ENCODE results near the gene TSFM.

DNA sequence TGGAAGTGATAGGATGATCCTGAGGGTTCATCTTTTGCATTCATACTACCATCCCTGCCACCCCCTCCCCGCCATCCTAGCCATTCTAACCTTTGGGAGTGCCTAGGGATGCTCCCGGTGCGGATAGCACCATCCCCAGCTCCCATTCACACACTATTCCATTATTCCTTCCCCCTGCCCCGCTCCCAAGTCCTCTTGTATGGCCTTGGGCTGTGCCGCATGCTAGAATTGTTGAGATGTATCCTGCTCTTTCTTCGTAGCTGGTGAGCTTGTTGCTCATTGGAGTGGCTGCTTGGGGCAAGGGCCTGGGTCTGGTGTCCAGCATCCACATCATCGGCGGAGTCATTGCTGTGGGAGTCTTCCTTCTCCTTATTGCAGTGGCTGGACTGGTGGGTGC, 37.1 kb upstream of the TSFM start:
- TF ChIP-seq FOSL1 (tag; conservative IDR thresholded peaks at IDR 0.05), result no peak
- TF ChIP-seq EP300 (IDR thresholded peaks at IDR 0.05; ENCODE audit: low read length), result no peak
- TF ChIP-seq NR3C1 (CRISPR knock-in tag; IDR thresholded peaks at IDR 0.05), result no peak
- no peak for TF ChIP-seq MIER1 (IDR thresholded peaks at IDR 0.05; ENCODE audit: low read depth)
- TF ChIP-seq, protein P1, sequence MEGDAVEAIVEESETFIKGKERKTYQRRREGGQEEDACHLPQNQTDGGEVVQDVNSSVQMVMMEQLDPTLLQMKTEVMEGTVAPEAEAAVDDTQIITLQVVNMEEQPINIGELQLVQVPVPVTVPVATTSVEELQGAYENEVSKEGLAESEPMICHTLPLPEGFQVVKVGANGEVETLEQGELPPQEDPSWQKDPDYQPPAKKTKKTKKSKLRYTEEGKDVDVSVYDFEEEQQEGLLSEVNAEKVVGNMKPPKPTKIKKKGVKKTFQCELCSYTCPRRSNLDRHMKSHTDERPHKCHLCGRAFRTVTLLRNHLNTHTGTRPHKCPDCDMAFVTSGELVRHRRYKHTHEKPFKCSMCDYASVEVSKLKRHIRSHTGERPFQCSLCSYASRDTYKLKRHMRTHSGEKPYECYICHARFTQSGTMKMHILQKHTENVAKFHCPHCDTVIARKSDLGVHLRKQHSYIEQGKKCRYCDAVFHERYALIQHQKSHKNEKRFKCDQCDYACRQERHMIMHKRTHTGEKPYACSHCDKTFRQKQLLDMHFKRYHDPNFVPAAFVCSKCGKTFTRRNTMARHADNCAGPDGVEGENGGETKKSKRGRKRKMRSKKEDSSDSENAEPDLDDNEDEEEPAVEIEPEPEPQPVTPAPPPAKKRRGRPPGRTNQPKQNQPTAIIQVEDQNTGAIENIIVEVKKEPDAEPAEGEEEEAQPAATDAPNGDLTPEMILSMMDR (IDR thresholded peaks at IDR 0.05 in 2 of 3, conservative IDR thresholded peaks at IDR 0.05 in 1 of 3; ENCODE audit: insufficient read depth in 2 of 3, low read depth in 1 of 3, low read length in 3 of 3), result no peak
- no peak; the same call in 1 of the 2 replicates for TF ChIP-seq ZFX (CRISPR knock-in tag; IDR thresholded peaks at IDR 0.05)
- TF ChIP-seq CBX1 (IDR thresholded peaks at IDR 0.05; ENCODE audit: low read depth), result no peak
- TF ChIP-seq ZNF589 (CRISPR knock-in tag; IDR thresholded peaks at IDR 0.05; ENCODE audit: low read depth), result no peak

Data from K562 (cell line).